ENCODE measurements around the gene SHROOM4.

- no peak for TF ChIP-seq REST (IDR thresholded peaks at IDR 0.05; ENCODE audit: insufficient read depth in 1 of 2, low read depth in 2 of 2, low read length in 2 of 2)
- TF ChIP-seq POLR2AphosphoS5 (IDR thresholded peaks at IDR 0.05; ENCODE audit: low read depth, low read length): no peak
- TF ChIP-seq SIN3A (IDR thresholded peaks at IDR 0.05; ENCODE audit: borderline replicate concordance, insufficient read depth, low read length): no peak
- no peak for TF ChIP-seq TAF1 (IDR thresholded peaks at IDR 0.05; ENCODE audit: borderline replicate concordance, insufficient read depth, low read length)
- TF ChIP-seq FOXP2 (optimal IDR thresholded peaks at IDR 0.05; ENCODE audit: borderline replicate concordance, extremely low read depth, extremely low read length, insufficient read depth): no peak
These were observed 136.2 kb downstream of the SHROOM4 start for GRCh38 chrX:50677789-50678188.
